NCI-H187 (cell line): ENCODE measurements around the gene PPP6R2.
"Not testable (repeated sequence)": the region's sequence is repeated elsewhere in the genome, so short reads cannot be mapped to it uniquely, and the experiment has no call there.

Experiments used
- DNase-seq, 2 experiments: peaks; one replicate each; lab custom pipeline; 2025; lab: John Stamatoyannopoulos, UW

Gene PPP6R2

DNA sequence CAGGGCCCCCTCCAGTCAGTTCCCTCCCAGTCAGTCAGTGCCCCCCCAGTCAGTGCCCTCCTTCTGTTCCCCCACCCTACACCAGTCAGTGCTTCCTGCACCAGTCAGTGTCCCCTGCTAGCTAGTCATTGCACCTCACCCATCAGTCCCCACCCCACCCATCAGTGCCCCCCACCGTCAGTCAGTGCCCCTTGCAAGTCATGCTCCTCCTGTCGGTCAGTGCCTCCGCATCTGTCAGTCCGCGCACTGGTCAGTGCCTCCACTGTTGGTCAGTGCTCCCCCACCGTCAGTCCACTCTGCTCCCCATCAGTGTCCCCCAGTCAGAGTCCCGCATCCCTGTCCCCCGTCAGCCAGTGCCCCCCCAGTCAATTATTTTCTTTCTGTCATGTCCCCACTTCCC lies 3.3 kb downstream of the PPP6R2 start:
- no peak for DNase-seq

DNA sequence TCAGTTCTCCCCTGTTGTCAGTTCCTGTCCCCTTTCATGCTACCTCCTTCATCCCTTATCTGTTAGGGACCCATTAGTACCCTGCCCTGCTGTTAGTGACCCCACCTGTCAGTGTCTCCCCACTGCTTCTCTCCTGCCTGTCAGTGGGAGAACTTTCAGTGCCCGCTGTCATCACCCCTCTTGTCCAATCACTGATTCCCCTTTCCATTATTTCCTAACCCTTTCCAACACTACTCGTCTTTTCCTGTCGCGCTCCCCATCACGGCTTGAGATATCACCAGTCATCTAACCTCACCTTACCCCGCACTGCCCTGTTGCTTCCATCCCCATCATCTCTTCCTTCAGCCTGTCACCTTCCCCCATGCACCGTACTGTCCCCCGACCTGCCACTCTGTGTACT lies 4.0 kb downstream of the PPP6R2 start:
- DNase-seq, result no peak

DNA sequence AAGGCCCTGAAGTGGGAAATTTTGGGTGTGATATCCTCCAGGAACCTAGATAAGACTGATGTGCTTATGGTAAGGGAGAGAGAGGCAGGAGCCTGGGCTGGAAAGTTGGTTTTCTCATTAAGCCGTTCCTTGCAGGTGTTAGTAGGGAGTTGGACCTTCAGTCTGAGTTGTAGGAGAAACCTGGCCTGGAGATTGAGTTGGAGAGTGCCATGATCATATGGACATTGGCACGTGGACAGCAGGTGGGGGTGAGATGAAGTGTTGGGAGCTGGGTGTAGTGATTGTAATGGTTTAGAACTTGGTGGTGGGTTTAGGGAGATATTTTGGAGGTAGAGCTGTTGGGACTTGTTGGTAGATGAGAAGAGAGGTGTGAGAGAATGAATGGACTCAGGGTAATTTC lies 4.9 kb downstream of the PPP6R2 start:
- no peak for DNase-seq

DNA sequence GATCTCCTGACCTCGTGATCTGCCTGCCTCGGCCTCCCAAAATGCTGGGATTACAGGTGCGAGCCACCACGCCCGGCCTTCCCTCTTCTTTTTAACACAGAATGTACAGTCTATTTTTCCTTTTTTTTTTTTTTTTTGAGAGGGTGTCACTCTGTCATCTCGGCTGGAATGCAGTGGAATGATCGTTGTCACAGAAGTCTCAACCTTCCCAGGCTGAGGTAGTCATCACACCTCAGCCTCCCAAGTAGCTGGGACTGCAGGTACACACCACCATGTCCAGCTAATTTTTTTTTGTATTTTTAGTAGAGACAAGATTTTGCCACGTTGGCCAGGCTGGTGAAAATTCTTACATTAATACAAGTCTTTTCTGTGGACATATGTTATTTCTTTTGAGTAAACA lies 13.1 kb downstream of the PPP6R2 start:
- DNase-seq, result no peak

DNA sequence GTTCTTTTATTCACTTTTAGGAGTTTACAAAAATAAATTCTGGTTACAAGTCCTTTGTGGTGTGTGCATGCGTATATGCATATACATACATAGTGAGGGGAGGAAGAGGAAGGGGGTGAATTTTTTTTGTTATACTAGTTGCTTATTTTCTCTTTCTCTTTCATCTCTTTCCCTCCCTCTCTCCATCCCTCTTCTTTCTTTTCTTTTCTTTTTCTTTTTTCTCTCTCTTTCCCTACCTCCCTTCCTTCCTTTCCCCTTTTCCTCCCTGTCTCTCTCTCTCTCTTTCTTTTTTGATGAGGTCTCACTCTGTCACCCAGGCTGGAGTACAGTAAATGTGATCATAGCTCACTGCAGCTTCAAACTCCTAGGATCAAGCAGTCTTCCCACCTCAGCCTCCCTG lies 14.1 kb downstream of the PPP6R2 start:
- DNase-seq, result no peak

DNA sequence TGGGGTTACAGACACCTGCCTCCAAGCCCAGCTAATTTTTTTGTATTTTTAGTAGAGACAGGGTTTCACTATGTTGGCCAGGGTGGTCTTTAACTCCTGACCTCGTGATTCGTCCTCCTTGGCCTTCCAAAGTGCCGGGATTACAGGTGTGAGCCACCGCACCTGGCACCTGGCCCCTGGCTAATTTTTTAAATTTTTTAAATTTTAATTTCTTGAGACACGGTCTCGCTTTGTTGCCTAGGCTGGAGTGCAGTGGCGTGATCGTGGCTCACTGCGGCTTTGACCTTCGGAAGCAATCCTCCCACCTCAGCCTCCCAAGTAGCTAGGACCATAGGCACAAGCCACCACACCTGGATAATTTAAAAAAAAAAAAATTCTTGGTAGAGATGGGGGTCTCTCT lies 14.6 kb downstream of the PPP6R2 start:
- DNase-seq, result no peak

DNA sequence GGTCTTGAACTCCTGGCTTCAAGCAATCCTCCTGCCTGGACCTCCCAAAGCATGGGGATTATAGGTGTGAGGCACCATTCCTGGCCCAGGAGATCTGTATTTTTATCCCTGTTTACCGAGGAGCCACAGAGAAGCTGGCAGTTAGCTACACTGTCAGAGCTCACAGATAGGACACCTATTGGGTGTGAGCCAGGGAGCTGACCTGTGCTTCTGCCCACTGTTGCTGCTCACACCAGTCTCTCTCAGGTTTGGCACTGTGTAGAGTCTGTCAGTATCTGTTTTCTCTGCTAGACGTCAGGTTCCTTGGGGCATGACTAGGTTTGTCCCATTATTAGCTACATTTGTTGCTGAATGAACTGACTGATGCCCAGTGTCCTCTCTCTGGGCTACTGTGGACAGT lies 17.5 kb downstream of the PPP6R2 start:
- DNase-seq, result no peak

DNA sequence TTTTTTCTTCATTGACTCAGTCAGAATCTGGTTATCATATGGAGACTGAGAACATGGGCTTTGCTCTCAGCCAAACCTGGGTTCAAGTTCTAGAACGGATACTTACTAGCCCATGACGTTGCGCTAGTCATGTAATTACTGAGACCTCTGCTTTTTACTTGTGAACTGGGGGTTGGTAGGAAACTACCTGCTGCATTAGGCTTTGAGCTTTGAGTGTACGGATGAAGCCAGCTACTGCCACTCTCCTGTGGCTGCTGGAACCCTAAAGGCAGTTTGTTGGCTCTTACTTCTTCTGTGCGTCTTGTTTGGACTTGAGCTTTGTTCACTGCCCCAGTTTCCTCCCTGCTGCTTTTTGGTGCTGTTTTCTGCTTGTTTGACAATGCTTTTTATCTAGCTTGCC lies 18.1 kb downstream of the PPP6R2 start:
- no peak for DNase-seq

DNA sequence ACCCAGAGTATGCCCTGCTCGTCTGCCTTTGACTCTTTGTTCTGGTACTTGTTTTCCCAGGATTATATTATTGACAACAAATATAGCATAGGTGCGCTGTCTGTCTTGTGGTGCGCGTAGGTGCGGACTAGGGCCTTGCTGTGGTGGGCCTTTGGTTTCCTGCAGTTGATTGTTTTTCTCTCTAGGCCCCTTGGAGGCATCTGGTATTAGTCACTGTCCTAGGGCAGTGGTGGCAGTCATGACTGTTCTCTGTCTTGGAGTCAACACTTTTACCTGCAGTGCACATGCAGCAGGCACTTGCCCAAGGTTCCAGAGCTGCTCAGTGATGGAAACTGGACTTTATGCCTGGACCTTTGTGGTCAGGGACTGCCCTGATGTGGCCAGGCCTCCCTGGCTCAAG lies 18.6 kb downstream of the PPP6R2 start:
- no peak for DNase-seq

DNA sequence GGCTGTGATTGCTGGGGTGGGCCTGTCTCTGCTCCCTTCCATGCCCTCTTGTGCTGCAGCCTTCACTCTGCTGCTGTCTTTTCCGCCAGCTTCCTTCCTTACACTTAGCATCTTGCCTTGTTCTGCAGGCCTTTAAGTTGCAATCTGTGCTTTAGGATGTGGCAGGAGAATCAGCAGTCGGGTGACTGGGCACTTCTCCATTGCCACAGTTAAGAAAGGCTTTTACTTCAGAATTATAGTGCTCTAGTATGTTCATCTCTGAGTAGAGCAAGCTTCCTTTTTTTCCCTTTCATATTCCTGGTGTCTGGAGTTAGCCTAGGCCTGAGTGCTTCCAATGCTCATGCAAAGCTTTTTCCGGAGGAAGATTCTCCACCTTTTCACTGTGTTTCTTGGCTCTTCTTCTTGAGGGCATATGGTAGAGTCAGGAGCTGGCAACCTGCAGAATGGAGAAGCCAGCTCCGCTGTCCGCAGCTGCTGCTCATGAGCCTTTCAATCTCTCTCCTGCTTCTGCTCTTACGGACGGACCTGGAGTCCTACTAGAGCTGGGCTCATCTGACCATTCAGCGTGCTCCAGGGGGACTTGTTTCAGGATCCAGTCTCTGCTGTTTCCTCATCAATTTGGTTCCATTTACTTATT lies 20.2 kb downstream of the PPP6R2 start:
- DNase-seq, result no peak

DNA sequence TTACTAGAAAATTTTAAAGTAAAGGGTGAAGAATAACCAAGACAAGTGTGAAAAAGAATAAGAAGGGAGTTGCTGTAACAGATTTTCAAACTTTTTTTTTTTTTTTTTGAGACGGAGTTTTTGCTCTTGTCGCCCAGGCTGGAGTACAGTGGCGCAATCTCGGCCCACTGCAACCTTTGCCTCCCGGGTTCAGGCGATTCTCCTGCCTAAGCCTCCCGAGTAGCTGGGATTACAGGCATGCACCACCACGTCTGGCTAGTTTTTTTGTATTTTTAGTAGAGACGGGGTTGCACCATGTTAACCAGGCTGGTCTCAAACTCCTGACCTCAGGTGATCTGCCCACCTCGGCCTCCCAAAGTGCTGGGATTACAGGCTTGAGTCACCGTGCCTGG lies 20.7 kb downstream of the PPP6R2 start:
- DNase-seq, result not testable (repeated sequence)

DNA sequence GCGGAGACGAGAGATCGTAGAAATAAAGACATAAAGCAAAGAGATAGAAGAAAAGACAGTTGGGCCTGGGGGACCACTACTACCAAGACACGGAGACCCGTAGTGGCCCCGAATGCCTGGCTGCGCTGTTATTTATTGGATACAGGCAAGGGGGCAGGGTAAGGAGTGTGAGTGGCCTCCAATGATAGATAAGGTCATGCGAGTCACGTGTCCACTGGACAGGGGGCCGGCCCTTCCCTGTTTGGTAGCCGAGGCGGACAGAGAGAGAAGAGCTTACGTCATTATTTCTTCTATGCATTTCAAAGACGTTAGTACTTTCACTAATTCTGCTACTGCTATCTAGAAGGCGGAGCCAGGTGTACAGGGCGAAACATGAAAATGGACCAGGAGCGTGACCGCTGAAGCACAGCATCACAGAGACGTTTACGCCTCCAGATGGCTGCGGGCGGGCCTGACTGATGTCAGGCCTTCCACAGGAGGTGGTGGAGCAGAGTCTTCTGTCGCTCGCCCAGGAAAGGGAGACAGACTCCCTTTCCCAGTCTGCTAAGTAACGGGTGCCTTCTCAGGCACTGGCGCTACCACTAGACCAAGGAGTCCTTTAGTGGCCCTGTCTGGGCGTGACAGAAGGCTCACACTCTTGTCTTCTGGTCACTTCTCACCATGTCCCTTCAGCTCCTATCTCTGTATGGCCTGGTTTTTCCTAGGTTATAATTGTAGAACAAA lies 24.8 kb downstream of the PPP6R2 start:
- DNase-seq, result no peak

DNA sequence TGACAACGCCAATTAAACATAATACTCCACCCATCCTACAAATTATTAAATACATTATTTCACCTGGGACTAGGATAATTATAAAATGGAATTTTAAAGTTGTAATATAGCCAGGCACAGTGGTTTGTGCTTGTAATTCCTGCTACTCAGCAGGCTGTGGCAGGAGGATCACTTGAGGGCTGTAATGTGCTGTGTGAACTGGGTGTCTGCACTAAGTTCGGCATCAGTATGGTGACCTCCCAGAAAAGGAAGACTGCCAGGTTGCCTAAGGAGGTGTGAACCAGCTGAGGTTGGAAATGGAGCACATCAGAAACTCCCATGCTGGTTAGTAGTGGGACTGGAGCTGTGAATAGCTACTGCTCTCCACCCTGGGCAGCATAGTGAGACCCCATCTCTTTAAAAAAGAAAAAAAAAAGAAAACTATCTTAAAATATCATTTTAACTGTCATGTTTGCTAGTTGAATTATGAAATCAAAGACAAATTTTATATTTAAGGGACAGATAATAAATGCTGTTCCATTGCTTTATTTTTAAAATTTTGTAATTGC lies 28.0 kb downstream of the PPP6R2 start:
- DNase-seq, result no peak

DNA sequence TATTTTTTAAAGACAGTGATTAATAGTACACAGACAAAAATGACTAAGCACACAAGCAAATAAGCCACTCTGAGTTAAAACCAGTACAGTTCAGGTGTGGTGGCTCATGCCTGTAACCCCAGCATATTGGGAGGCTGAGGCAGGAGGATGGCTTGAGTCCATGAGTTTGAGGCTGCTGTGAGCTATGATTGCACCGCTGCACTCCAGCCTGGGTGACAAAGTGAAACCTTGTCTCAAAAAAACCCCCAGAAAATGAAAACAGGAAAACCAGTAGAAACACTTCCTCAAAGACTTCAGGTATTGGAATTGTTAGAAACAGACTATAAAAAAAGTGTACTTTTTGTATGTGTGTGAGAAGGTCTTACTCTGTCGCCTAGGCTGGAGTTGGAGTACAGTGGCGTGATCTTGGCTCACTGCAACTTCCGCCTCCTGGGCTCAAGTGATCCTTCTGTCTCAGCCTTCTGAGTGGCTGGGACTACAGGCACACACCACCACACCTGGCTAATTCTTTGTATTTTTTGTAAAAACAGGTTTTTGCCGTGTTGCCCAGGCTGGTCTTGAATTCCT lies 33.0 kb downstream of the PPP6R2 start:
- no peak for DNase-seq

DNA sequence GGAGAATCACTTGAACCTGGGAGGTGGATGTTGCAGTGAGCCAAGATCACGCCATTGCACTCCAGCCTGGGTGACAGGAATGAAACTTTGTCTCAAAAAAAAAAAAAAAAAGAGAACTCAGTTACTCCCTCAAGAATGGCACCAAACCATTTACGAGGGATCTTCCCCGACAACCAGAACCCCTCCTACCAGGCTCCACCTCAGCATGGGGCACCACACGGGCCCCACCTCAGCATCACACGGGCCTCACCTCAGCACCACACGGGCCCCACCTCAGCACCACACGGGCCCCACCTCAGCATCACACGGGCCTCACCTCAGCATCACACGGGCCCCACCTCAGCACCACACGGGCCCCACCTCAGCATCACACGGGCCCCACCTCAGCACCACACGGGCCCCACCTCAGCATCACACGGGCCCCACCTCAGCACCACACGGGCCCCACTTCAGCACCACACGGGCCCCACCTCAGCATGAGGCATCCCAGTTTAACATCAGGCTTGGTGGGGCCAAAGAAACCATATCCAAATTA lies 38.0 kb downstream of the PPP6R2 start:
- DNase-seq, result not testable (repeated sequence)

DNA sequence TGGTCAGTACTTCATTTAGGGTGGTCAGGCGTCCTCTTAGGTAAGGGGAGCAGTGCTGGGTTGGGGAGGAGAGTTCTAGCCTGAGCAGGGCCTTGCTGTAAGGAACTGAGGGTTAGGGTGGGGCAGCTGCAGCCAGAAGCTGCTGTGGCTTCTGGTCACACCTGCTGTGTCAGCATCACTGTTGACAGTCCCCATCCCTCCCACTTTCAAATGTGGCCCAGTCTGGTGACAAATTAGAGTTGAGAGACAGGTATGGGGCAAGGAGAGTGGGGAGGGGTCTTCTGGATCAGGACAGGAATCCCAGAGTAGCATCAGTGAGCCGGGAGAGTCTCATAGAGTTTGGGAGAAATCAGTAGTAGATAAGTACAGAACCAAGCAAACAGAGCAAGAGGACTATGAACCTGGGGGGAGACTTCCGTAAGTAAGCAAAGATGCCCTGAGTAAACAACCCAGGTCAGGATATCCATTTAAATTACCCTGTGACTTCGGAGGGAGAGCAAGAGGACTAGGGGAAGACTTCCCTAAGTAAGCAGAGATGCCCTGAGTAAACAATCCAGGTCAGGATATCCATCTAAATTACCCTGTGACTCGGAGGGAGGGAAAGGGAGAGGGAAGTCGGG lies 53.7 kb downstream of the PPP6R2 start:
- DNase-seq, result no peak

DNA sequence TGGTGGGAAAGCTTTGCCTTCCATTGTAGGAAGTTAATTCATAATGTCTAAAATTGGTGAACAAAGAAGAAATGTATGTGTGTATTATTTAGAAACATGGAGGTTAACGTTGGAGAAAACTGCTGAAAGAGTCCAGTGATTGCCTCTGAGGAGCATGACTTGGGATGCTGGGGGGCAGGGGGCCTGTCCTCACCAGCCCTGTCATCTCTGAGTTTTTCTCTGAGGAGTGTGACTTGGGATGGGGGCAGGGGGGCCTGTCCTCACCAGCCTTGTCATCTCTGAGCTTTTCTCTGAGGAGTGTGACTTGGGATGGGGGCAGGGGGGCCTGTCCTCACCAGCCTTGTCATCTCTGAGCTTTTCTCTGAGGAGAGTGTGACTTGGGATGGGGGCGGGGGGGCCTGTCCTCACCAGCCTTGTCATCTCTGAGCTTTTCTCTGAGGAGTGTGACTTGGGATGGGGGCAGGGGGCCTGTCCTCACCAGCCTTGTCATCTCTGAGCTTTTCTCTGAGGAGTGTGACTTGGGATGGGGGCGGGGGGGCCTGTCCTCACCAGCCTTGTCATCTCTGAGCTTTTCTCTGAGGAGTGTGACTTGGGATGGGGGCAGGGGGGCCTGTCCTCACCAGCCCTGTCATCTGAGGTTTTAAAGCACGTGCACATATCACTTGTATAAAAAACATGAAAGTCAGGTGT lies 54.4 kb downstream of the PPP6R2 start:
- DNase-seq, result not testable (repeated sequence)

DNA sequence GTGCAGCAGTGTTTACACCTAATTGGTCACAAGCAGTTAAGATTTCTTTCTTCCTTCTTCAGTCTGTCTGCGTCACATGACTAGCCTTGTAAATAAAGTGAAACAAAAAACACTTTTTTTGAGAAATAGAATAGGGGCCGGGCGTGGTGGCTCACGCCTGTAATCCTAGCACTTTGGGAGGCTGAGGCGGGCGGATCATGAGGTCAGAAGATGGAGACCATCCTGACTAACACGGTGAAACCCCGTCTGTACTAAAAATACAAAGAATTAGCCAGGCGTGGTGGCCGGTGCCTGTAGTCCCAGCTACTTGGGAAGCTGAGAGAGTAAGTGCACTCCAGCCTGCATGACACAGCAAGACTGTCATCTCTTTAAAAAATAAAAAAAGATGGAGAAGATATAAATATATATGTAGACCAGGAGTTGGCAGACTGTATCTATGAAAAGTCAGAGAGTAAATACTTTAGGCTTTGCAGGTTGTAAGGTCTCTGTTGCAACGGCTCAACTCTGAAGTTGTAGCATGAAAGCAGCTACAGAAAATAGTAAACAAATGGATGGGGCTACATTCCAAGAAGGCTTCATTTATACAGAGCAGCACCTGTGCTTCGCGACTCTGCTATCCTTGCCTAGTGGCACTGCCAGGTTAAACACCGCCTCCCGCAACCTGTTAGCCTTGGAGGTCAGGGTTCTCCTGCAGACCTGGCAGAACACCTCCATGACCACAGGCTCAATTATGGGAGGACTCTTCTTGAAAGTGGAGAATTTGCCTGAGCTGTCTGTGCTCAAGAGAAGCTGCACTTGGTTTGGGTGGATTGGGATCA lies 55.9 kb downstream of the PPP6R2 start:
- no peak for DNase-seq

DNA sequence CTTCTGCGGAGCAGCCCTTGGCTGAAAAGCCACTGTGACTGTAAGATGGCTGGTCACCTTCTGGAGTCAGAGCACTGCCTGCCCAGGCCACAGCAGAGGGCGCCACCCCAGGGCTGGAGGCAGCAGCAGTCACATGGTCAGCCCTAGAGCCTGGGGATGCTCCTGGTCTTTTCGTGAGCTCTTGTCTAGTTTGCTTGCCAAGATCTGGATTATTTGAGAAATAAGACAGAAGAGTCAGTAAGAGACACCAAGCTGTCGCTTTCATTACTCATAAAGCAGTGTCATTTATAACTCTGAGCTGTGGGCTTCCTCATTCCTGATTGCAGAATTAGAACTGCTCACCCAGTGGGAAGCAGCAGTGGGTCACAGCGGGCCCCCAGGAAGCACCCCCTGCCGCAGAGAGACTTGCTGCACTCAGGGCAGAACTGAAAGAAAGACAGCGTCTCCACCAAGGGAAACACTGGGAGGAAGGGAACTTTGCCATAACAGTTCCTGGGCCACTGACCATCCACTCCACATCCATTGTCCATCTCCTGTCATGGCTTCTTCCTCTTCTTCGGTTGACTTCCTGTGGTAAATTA lies 56.7 kb downstream of the PPP6R2 start:
- DNase-seq, result no peak

DNA sequence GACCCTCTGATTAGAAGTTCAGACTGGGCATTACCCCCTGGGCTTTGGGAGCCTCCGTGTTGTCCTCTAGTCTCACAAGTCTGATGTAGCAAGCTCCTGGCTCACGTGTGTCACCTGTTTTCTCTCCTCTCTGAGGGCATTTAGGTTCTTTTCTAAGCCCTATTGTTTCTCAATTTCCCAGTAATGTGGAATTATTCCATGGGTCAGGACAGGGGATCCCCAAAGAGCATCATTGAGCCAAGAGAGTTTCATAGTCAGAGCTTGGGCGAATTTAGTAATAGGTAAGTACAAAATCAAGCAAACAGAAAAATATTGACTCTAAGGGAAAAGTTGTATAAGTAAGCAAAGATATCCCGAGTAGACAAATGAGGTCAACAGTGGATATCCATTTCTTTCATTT lies 57.3 kb downstream of the PPP6R2 start:
- DNase-seq, result no peak

DNA sequence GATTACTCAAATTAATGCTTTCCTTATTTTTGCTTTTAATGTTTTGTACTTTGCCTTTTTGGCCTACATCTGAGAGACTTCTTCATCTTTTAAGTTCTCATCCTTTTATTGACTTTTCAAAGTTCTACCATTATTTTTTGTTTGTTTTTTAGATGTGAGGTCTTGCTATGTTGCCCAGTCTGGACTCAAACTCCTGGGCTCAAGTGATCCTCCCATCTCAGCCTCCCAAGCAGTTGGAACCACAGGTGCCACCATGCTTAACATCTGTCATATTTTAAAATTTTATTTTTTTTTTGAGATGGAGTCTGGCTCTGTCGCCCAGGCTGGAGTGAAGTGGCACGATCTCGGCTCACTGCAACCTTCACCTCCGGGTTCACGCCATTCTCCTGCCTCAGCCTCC lies 57.8 kb downstream of the PPP6R2 start:
- DNase-seq, result no peak
